DND-41 (cell line): ENCODE results near the gene DYNC1I1.

ENCODE experiments used
- EZH2 ChIP-seq: IDR thresholded peaks from 3 replicates; pipeline ENCODE4 v1.6.1; 2012; ENCODE audit warnings: borderline replicate concordance, low read depth, mild to moderate bottlenecking, moderate library complexity, low read length, inconsistent platforms; ENCODE audit not compliant: severe bottlenecking
- TF ChIP-seq, protein P1 (sequence below): IDR thresholded peaks from 2 replicates; pipeline ENCODE4 v1.5.1; 2012; ENCODE audit warnings: borderline replicate concordance, low read length, moderate library complexity, mild to moderate bottlenecking; ENCODE audit not compliant: poor library complexity, severe bottlenecking; ENCODE audit errors: extremely low read depth

GRCh38 chr7:95723583-95724180 lies 48.7 kb upstream of the DYNC1I1 start:
- TF ChIP-seq, protein P1, sequence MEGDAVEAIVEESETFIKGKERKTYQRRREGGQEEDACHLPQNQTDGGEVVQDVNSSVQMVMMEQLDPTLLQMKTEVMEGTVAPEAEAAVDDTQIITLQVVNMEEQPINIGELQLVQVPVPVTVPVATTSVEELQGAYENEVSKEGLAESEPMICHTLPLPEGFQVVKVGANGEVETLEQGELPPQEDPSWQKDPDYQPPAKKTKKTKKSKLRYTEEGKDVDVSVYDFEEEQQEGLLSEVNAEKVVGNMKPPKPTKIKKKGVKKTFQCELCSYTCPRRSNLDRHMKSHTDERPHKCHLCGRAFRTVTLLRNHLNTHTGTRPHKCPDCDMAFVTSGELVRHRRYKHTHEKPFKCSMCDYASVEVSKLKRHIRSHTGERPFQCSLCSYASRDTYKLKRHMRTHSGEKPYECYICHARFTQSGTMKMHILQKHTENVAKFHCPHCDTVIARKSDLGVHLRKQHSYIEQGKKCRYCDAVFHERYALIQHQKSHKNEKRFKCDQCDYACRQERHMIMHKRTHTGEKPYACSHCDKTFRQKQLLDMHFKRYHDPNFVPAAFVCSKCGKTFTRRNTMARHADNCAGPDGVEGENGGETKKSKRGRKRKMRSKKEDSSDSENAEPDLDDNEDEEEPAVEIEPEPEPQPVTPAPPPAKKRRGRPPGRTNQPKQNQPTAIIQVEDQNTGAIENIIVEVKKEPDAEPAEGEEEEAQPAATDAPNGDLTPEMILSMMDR: peak; percentile 49
- no peak for TF ChIP-seq EZH2
